Fibroblast of lung (primary cell): ENCODE measurements around the gene RIBC2. TPM values are rescaled to one million over a fixed set of nuclear protein-coding genes. Genes with fewer than 3 reads are reported as not detected.

Experiments used
- DNase-seq, 2 donors: peaks; one replicate each; pipeline versions ENCODE4 v3.0.0 to v3.0.0-alpha.2; 2010; ENCODE audit warnings: low read depth in 2 of 2
- H2AFZ ChIP-seq: 2 replicates; pipeline ENCODE4 v1.5.1; 2012; ENCODE audit warnings: low read length, control low read depth, inconsistent platforms
- H3K27ac ChIP-seq: 2 replicates; pipeline ENCODE4 v1.5.1; 2011; ENCODE audit warnings: low read length, control low read depth; ENCODE audit not compliant: insufficient read depth
- H3K27me3 ChIP-seq: 2 replicates; pipeline ENCODE4 v1.5.1; 2011; ENCODE audit warnings: mild to moderate bottlenecking, low read length; ENCODE audit not compliant: control insufficient read depth, insufficient read depth
- H3K36me3 ChIP-seq: 2 replicates; pipeline ENCODE4 v1.5.1; 2011; ENCODE audit warnings: low read length; ENCODE audit not compliant: control insufficient read depth, insufficient read depth
- H3K4me1 ChIP-seq: 2 replicates; pipeline ENCODE4 v1.5.1; 2011; ENCODE audit warnings: low read length; ENCODE audit not compliant: control insufficient read depth, insufficient read depth; ENCODE audit errors: extremely low read depth
- H3K4me2 ChIP-seq: 2 replicates; pipeline ENCODE4 v1.5.1; 2011; ENCODE audit warnings: low read length, control low read depth; ENCODE audit not compliant: insufficient read depth; ENCODE audit errors: extremely low read depth
- H3K4me3 ChIP-seq, 4 experiments: fragments of 200-600 bp in 1 of 4; sonication (generic) in 1 of 4; replicated peaks in 1 of 4; 2 replicates each; pipeline ENCODE4 v1.5.1; 2011 to 2016; ENCODE audit warnings: low read length in 4 of 4, low read depth in 3 of 4, mild to moderate bottlenecking in 3 of 4, control low read depth in 2 of 4, inconsistent platforms in 1 of 4, mixed read lengths in 1 of 4; ENCODE audit not compliant: insufficient read depth in 1 of 4; ENCODE audit errors: control extremely low read depth in 1 of 4
- H3K79me2 ChIP-seq: 2 replicates; pipeline ENCODE4 v1.5.1; 2012; ENCODE audit warnings: mild to moderate bottlenecking, low read length, inconsistent platforms; ENCODE audit not compliant: control insufficient read depth, insufficient read depth
- H3K9ac ChIP-seq: 2 replicates; pipeline ENCODE4 v1.5.1; 2011; ENCODE audit warnings: mild to moderate bottlenecking, low read length, control low read depth; ENCODE audit not compliant: insufficient read depth
- H3K9me3 ChIP-seq: 2 replicates; pipeline ENCODE4 v1.5.1; 2012; ENCODE audit warnings: low read depth, low read length; ENCODE audit not compliant: control insufficient read depth, insufficient read depth
- H4K20me1 ChIP-seq: 2 replicates; pipeline ENCODE4 v1.5.1; 2011; ENCODE audit warnings: low read length; ENCODE audit not compliant: control insufficient read depth, insufficient read depth; ENCODE audit errors: extremely low read depth
- CTCF ChIP-seq, 2 donors: IDR thresholded peaks in 1 of 2; conservative IDR thresholded peaks in 1 of 2; 1 replicate in 1 of 2; 2 replicates in 1 of 2; pipeline ENCODE4 v1.5.1; 2011 to 2012; ENCODE audit warnings: low read length in 2 of 2, control low read depth in 1 of 2, inconsistent platforms in 1 of 2, low read depth in 1 of 2, mild to moderate bottlenecking in 1 of 2
- EZH2 ChIP-seq: IDR thresholded peaks from 2 replicates; pipeline ENCODE4 v1.5.1; 2012; ENCODE audit warnings: low read length, control low read depth, mild to moderate bottlenecking; ENCODE audit errors: missing control alignments
- polyA plus RNA-seq, 2 donors: library from polyadenylated mRNA; depleted of rRNA in 1 of 2; stranded (reverse) in 1 of 2; unstranded in 1 of 2; fragments of >200 nt; gene quantifications; 2 replicates each; pipeline ENCODE4 v1.2.1, GENCODE V29; 2011 to 2012; ENCODE audit warnings: missing spikeins in 1 of 2
- total RNA-seq: library from RNA; depleted of rRNA; stranded (reverse); fragments of >200 nt; gene quantifications from 2 replicates; pipeline ENCODE4 v1.2.1, GENCODE V29; 2014

Gene RIBC2
- total and polyA plus RNA-seq, 2 donors (not counting 1 experiment from before 2014, with no cell fraction given) = 1.6 TPM; not detected in 1

- Histone ChIP-seq H2AFZ (no peak overlapping the region), H3K27ac (no peak overlapping the region)
Observed at GRCh38 chr22:45399712-45400445, 13.6 kb upstream of the RIBC2 start.

GRCh38 chr22:45402466-45402985 is 11.0 kb upstream of the RIBC2 start:
- H3K27ac ChIP-seq = no peak overlapping the region
- no peaks in the 10 kb centered on the region for H3K36me3 ChIP-seq
- H3K4me2 ChIP-seq = no peak overlapping the region
- no peak for DNase-seq
- no peak overlapping the region for H3K9ac ChIP-seq
- no peak for TF ChIP-seq EZH2
- TF ChIP-seq CTCF (conservative IDR thresholded peaks at IDR 0.05 in 1 of 2, IDR thresholded peaks at IDR 0.05 in 1 of 2; ENCODE audit: low read depth in 1 of 2, low read length in 2 of 2) = no peak
- H4K20me1 ChIP-seq = no peaks in the 10 kb centered on the region
- no peaks in the 10 kb centered on the region for H3K4me1 ChIP-seq
- H3K9me3 ChIP-seq = no peaks in the 10 kb centered on the region
- no peaks in the 10 kb centered on the region for H3K79me2 ChIP-seq
- no peak overlapping the region for H2AFZ ChIP-seq
- H3K4me3 ChIP-seq = no peak overlapping the region
- H3K27me3 ChIP-seq = peaks cover 2% of the 10 kb centered on the region

More at GRCh38 chr22:45399712-45400445, 13.6 kb upstream of the RIBC2 start:
- H3K36me3 ChIP-seq = no peaks in the 10 kb centered on the region
- H3K4me2 ChIP-seq = no peak overlapping the region
- DNase-seq = no peak
- H3K4me3 ChIP-seq = no peak overlapping the region
- no peaks in the 10 kb centered on the region for H3K9me3 ChIP-seq
- no peak overlapping the region for H3K9ac ChIP-seq
- peaks cover 2% of the 10 kb centered on the region for H3K27me3 ChIP-seq
- H3K79me2 ChIP-seq = no peaks in the 10 kb centered on the region
- H4K20me1 ChIP-seq = no peaks in the 10 kb centered on the region
- H3K4me1 ChIP-seq = no peaks in the 10 kb centered on the region
- TF ChIP-seq CTCF (conservative IDR thresholded peaks at IDR 0.05 in 1 of 2, IDR thresholded peaks at IDR 0.05 in 1 of 2; ENCODE audit: low read depth in 1 of 2, low read length in 2 of 2) (no peak), EZH2 (no peak)

GRCh38 chr22:45407793-45408192 is 5.7 kb upstream of the RIBC2 start:
- H3K36me3 ChIP-seq = no peaks in the 10 kb centered on the region
- no peak overlapping the region for H3K4me2 ChIP-seq
- H3K79me2 ChIP-seq = no peaks in the 10 kb centered on the region
- H2AFZ ChIP-seq = no peak overlapping the region
- no peaks in the 10 kb centered on the region for H4K20me1 ChIP-seq
- no peak overlapping the region for H3K4me3 ChIP-seq
- TF ChIP-seq EZH2 (no peak), CTCF (conservative IDR thresholded peaks at IDR 0.05 in 1 of 2, IDR thresholded peaks at IDR 0.05 in 1 of 2; ENCODE audit: low read depth in 1 of 2, low read length in 2 of 2) (no peak)
- H3K27me3 ChIP-seq = no peaks in the 10 kb centered on the region
- no peaks in the 10 kb centered on the region for H3K9me3 ChIP-seq
- H3K27ac ChIP-seq = no peak overlapping the region
- no peak overlapping the region for H3K9ac ChIP-seq
- H3K4me1 ChIP-seq = no peaks in the 10 kb centered on the region
- no peak for DNase-seq
